22Rv1 (cell line): Measurements from ENCODE around the gene CRB3.

Source experiments
- CTCF ChIP-seq: fragments of 450-650 bp; IDR thresholded peaks from 2 replicates; pipeline ENCODE4 v1.5.1; 2017; ENCODE audit warnings: mild to moderate bottlenecking
- ZFX ChIP-seq: fragments of 450-650 bp; IDR thresholded peaks from 2 replicates; pipeline ENCODE4 v1.6.1; 2017; ENCODE audit warnings: antibody characterized with exemption, borderline replicate concordance

- TF ChIP-seq CTCF (no peak), ZFX (no peak)
These were observed 37.0 kb downstream of the CRB3 start for GRCh38 chr19:6500837-6501739.
